Measurements from ENCODE around the gene DCXR.
A peak's percentile ranks its signal among the peaks of the same experiment; 100 is the strongest.

The DCXR gene

GRCh38 chr17:82072827-82073226 is 35.3 kb upstream of the DCXR start:
- no peak for DNase-seq

GRCh38 chr17:82070611-82071010 is 33.1 kb upstream of the DCXR start:
- no peak for DNase-seq

- DNase-seq: peak; percentile 44 to 82 (median 51)
Observed at GRCh38 chr17:82065638-82066303, 28.3 kb upstream of the DCXR start, which contains the start of gene DUS1L. TSS of gene DUS1L (minus strand) at chr17:82065804. CDS start at chr17:82065059, 745 bp downstream.

GRCh38 chr17:82065193-82065637 is 27.7 kb upstream of the DCXR start:
- DNase-seq: no peak

GRCh38 chr17:82064433-82065192 is 27.1 kb upstream of the DCXR start:
- DNase-seq: no peak

GRCh38 chr17:82063424-82064415 is 26.2 kb upstream of the DCXR start:
- no peak for DNase-seq

GRCh38 chr17:82062984-82063368 is 25.5 kb upstream of the DCXR start:
- DNase-seq: no peak

GRCh38 chr17:82062076-82062983 is 24.8 kb upstream of the DCXR start:
- no peak for DNase-seq

GRCh38 chr17:82061047-82061925 is 23.8 kb upstream of the DCXR start:
- no peak for DNase-seq

- no peak for DNase-seq
Observed at GRCh38 chr17:82060614-82061013, 23.1 kb upstream of the DCXR start.

- no peak for DNase-seq
Observed at GRCh38 chr17:82060001-82060380, 22.5 kb upstream of the DCXR start.

- DNase-seq: no peak
Observed at GRCh38 chr17:82059272-82060000, 21.9 kb upstream of the DCXR start.

GRCh38 chr17:82058855-82059249 is 21.4 kb upstream of the DCXR start:
- DNase-seq: no peak

GRCh38 chr17:82058230-82058854 is 20.8 kb upstream of the DCXR start:
- no peak for DNase-seq

GRCh38 chr17:82056729-82057621 is 19.5 kb upstream of the DCXR start:
- no peak for DNase-seq

GRCh38 chr17:82055965-82056728 is 18.6 kb upstream of the DCXR start:
- DNase-seq: no peak

Measured in T-helper 2 cell (primary cell).